ENCODE results near the gene BCOR. TPM values are rescaled to one million over a fixed set of nuclear protein-coding genes. Genes with fewer than 3 reads are reported as not detected.

Gene BCOR
- total and polyA plus RNA-seq, 2 of the 13 experiments (the other 11 are each of a cell fraction or from before 2014, with no cell fraction given), result 14.3 to 15.2 TPM

DNA sequence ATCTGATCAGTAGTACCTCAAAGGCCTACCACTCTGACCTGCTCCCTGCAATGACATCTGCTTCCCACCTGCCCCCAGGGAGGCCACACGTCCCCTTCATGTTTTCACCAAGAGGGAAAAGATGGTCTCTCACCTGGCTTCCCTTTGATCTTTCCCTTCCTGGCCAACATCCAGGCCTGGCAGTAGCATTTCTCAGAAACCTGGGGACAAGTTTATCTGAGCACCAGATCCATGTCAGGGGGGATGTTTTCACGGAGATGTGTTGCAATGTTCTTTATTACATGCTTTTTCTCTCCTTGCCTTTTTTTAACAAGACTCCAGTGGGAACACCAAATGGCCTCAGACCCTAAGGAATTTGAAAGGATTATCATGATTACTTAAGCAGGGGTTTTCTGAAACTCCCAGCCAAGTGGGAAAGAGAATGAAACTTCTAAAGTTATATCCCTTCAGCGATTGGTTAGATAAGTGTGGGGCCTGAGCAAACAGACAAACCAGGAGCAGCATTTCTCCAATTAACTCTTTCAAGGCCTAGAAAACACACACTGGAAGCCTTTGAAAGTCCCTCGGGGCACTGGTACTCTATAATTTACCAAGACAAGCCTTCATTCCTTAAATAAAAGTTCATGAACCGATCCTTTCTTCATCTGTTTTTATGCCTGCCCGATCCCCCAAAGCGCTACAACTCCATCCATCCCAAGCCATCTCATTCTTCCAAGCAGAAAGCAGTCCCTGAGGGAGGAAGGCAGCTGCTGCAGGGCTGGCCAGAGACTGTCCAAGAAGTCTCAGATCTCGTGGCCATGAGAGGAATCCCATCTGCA is 94.1 kb downstream of the BCOR start (continued):
- no peak for TF ChIP-seq YEATS2 (CRISPR knock-in tag; IDR thresholded peaks at IDR 0.05; ENCODE audit: borderline replicate concordance)
- no peak for TF ChIP-seq ZNF101 (CRISPR knock-in tag; IDR thresholded peaks at IDR 0.05; ENCODE audit: borderline replicate concordance, low read depth)
- TF ChIP-seq NFYC (CRISPR knock-in tag; IDR thresholded peaks at IDR 0.05), result no peak
- no peak for TF ChIP-seq ZNF543 (CRISPR knock-in tag; IDR thresholded peaks at IDR 0.05)
- no peak for TF ChIP-seq HOXA5 (CRISPR knock-in tag; IDR thresholded peaks at IDR 0.05)
- TF ChIP-seq ZNF552 (CRISPR knock-in tag; IDR thresholded peaks at IDR 0.05; ENCODE audit: borderline replicate concordance), result no peak
- no peak for TF ChIP-seq MTA1 (CRISPR knock-in tag; IDR thresholded peaks at IDR 0.05; ENCODE audit: borderline replicate concordance)
- no peak for TF ChIP-seq ZNF570 (CRISPR knock-in tag; IDR thresholded peaks at IDR 0.05; ENCODE audit: borderline replicate concordance)
- no peak for TF ChIP-seq REPIN1 (CRISPR knock-in tag; IDR thresholded peaks at IDR 0.05; ENCODE audit: borderline replicate concordance, low read depth)
- TF ChIP-seq, protein P1, sequence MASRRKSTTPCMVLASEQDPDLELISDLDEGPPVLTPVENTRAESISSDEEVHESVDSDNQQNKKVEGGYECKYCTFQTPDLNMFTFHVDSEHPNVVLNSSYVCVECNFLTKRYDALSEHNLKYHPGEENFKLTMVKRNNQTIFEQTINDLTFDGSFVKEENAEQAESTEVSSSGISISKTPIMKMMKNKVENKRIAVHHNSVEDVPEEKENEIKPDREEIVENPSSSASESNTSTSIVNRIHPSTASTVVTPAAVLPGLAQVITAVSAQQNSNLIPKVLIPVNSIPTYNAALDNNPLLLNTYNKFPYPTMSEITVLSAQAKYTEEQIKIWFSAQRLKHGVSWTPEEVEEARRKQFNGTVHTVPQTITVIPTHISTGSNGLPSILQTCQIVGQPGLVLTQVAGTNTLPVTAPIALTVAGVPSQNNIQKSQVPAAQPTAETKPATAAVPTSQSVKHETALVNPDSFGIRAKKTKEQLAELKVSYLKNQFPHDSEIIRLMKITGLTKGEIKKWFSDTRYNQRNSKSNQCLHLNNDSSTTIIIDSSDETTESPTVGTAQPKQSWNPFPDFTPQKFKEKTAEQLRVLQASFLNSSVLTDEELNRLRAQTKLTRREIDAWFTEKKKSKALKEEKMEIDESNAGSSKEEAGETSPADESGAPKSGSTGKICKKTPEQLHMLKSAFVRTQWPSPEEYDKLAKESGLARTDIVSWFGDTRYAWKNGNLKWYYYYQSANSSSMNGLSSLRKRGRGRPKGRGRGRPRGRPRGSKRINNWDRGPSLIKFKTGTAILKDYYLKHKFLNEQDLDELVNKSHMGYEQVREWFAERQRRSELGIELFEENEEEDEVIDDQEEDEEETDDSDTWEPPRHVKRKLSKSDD (CRISPR knock-in tag; IDR thresholded peaks at IDR 0.05; ENCODE audit: low read depth), result no peak
- TF ChIP-seq CENPX (CRISPR knock-in tag; IDR thresholded peaks at IDR 0.05), result no peak
- no peak for TF ChIP-seq ZNF484 (CRISPR knock-in tag; IDR thresholded peaks at IDR 0.05; ENCODE audit: borderline replicate concordance, low read depth)
- TF ChIP-seq NBN (conservative IDR thresholded peaks at IDR 0.05), result no peak
- no peak; the same call in 1 of the 2 replicates for TF ChIP-seq ERF (CRISPR knock-in tag; IDR thresholded peaks at IDR 0.05)
- no peak for TF ChIP-seq PCBP1 (IDR thresholded peaks at IDR 0.05; ENCODE audit: borderline replicate concordance, low read depth, low read length)
- no peak for TF ChIP-seq NKX3-1 (CRISPR knock-in tag; IDR thresholded peaks at IDR 0.05)
- TF ChIP-seq CEBPZ (IDR thresholded peaks at IDR 0.05; ENCODE audit: low read length), result no peak
- peak; percentile 36; the same call in 1 of the 2 replicates for TF ChIP-seq THAP11 (CRISPR knock-in tag; IDR thresholded peaks at IDR 0.05)
- no peak for TF ChIP-seq ZNF460 (CRISPR knock-in tag; IDR thresholded peaks at IDR 0.05; ENCODE audit: borderline replicate concordance)
- TF ChIP-seq, protein P2, sequence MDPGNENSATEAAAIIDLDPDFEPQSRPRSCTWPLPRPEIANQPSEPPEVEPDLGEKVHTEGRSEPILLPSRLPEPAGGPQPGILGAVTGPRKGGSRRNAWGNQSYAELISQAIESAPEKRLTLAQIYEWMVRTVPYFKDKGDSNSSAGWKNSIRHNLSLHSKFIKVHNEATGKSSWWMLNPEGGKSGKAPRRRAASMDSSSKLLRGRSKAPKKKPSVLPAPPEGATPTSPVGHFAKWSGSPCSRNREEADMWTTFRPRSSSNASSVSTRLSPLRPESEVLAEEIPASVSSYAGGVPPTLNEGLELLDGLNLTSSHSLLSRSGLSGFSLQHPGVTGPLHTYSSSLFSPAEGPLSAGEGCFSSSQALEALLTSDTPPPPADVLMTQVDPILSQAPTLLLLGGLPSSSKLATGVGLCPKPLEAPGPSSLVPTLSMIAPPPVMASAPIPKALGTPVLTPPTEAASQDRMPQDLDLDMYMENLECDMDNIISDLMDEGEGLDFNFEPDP (CRISPR knock-in tag; conservative IDR thresholded peaks at IDR 0.05), result no peak
- TF ChIP-seq SSRP1 (CRISPR knock-in tag; IDR thresholded peaks at IDR 0.05), result no peak
- TF ChIP-seq ZNF704 (CRISPR knock-in tag; IDR thresholded peaks at IDR 0.05; ENCODE audit: borderline replicate concordance), result no peak
